ENCODE data around the gene LCP1. TPM values are rescaled to one million over a fixed set of nuclear protein-coding genes. Genes with fewer than 3 reads are reported as not detected.

Gene LCP1
- total RNA-seq, 1 donor from 2014 or later = not detected

GRCh38 chr13:46101002-46101401 is 81.0 kb downstream of the LCP1 start:
- no peak for DNase-seq (ENCODE audit: low read depth in 2 of 2)

DNA sequence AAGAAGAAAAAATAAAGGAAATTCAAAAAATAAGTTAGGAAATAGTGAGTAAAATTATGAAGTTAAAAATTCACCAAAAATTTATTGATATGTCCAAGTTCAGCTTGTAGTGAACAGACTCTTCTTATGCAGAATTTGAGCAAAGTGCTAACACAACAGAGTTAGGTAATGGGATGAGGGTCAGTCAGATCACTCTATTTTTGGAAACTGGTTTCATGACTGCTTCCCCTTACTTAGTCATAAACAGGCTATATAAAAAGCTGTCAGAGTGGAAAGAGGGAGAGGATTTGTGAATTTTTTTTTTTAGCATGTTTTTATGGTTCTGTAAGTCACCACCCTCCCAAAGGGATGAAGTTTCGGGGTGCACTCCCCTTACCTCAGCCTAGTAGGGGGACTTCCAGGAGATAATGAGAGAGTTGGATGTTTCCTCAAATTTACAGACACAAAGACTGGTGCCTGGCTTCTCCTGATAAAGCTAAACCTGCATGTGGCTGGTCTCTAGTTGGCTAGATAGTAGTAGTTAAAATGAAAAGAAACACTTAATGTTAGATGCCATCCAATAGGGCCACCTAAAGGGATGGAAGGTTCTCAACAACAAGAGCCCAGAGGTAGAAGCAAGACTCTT is 81.7 kb downstream of the LCP1 start:
- DNase-seq (ENCODE audit: low read depth in 2 of 2) = peak; percentile 31 to 50

GRCh38 chr13:46097663-46098062 is 84.3 kb downstream of the LCP1 start:
- no peak for DNase-seq (ENCODE audit: low read depth in 2 of 2)

DNA sequence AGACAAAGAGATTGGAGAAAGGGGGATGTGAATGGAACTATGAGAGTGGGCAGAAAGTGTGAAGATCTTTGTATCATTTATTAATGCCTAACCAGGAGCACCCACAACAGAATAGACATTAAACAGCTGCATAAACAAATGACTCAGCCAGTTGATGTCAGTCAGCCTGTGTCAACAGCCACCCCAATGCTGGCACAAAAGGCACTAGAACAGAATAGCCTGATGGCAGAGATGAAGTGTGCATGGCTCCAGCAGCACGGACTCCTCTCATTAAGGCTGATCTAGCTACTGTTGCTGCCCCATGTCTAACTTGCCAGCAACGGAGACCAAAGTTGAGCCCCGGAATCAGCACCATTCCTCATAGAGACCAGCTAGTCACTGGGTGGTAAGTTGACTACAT is 85.0 kb downstream of the LCP1 start:
- no peak for DNase-seq (ENCODE audit: low read depth in 2 of 2)

- DNase-seq (ENCODE audit: low read depth in 2 of 2) = no peak
Measured at GRCh38 chr13:46094478-46094877, 87.5 kb downstream of the LCP1 start.

GRCh38 chr13:46088821-46089562 is 93.0 kb downstream of the LCP1 start:
- DNase-seq (ENCODE audit: low read depth in 2 of 2) = no peak

GRCh38 chr13:46087481-46087880 is 94.5 kb downstream of the LCP1 start:
- DNase-seq (ENCODE audit: low read depth in 2 of 2) = no peak

DNA sequence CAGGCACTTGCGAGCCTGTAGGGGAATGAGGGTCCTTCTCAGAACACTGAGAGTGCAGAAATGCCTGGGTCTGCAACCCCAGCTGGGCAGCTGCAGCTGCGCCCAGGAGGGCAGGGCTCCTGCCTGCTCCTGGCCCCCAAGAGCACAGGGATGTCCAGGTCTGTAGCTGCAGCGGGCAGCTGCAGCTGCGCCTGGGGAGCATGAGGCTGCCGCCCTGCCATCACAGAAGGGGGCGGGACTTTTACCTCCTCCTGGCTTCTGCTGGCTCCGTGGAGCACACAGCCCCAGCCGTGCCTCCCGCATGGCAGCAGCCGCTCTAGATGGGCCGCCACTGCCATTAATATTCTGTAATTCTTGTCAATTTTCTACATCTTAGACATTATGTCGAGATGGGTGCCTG is 95.0 kb downstream of the LCP1 start:
- DNase-seq (ENCODE audit: low read depth in 2 of 2) = no peak

- DNase-seq (ENCODE audit: low read depth in 2 of 2) = no peak
Measured at GRCh38 chr13:46086421-46086922, 95.5 kb downstream of the LCP1 start.

- no peak for DNase-seq (ENCODE audit: low read depth in 2 of 2)
Measured at GRCh38 chr13:46085737-46086136, 96.2 kb downstream of the LCP1 start.

DNA sequence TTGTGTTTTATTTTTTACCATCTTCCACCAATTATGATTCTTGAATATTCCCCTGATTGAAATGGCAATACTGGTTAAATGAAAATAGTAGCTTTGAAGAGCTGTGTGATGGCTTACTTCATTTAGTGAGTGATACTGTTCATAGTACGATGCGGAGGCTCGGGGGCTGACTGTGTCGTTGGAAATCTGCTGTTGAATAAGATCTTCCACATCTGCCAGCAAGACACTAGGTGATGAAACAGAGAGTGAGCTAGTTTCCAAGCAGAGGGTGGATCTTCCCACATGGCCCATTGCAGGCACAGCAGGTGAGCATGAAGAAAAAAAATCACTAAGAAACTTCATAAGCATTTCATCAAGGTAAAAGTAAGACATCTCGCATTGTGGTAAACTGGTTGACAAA is 99.7 kb downstream of the LCP1 start:
- no peak for DNase-seq (ENCODE audit: low read depth in 2 of 2)

- no peak for DNase-seq (ENCODE audit: low read depth in 2 of 2)
Measured at GRCh38 chr13:46079770-46080169, 102.2 kb downstream of the LCP1 start.

- DNase-seq (ENCODE audit: low read depth in 2 of 2) = no peak
Measured at GRCh38 chr13:46077265-46077664, 104.7 kb downstream of the LCP1 start.

GRCh38 chr13:46076827-46077226 is 105.2 kb downstream of the LCP1 start:
- DNase-seq (ENCODE audit: low read depth in 2 of 2) = no peak

Other genes starting within 250 kb of the LCP1 start
- gene ZC3H13, start 129.4 kb downstream of the LCP1 start, total RNA-seq = 7.8 and 10.3 TPM in 2 replicates
- gene CPB2, start 77.1 kb downstream of the LCP1 start, total RNA-seq = not detected in 2 replicates
- gene LRRC63, start 29.8 kb upstream of the LCP1 start, total RNA-seq = under 0.01 TPM in 2 replicates
- gene RUBCNL, start 205.1 kb upstream of the LCP1 start, total RNA-seq = 0.20 TPM in 1 of 2 replicates, not detected in the other